HG03575 (cell line): ENCODE results near the gene LASP1.
"Not testable (repeated sequence)": the region's sequence is repeated elsewhere in the genome, so short reads cannot be mapped to it uniquely, and the experiment has no call there.

Experiments
- ATAC-seq: cut with Tn5 transposase; IDR thresholded peaks from one replicate; pipeline ENCODE4 v1.9.1; 2021; ENCODE audit not compliant: unreplicated experiment, insufficient number of reproducible peaks, low FRiP score; ENCODE audit errors: extremely low read depth

LASP1 gene

GRCh38 chr17:38899421-38899820 lies 29.6 kb downstream of the LASP1 start:
- no peak for ATAC-seq

GRCh38 chr17:38900978-38901656 lies 31.3 kb downstream of the LASP1 start:
- ATAC-seq = no peak

- no peak for ATAC-seq
Observed at GRCh38 chr17:38903404-38903803, 33.5 kb downstream of the LASP1 start.

- ATAC-seq = no peak
Observed at GRCh38 chr17:38904892-38905291, 35.0 kb downstream of the LASP1 start.

- no peak for ATAC-seq
Observed at GRCh38 chr17:38905375-38905774, 35.5 kb downstream of the LASP1 start.

- no peak for ATAC-seq
Observed at GRCh38 chr17:38906460-38907228, 36.8 kb downstream of the LASP1 start.

- no peak for ATAC-seq
Observed at GRCh38 chr17:38907930-38908675, 38.2 kb downstream of the LASP1 start.

GRCh38 chr17:38908676-38909181 lies 38.9 kb downstream of the LASP1 start:
- no peak for ATAC-seq

- no peak for ATAC-seq
Observed at GRCh38 chr17:38910325-38910724, 40.5 kb downstream of the LASP1 start.

GRCh38 chr17:38911081-38911730 lies 41.3 kb downstream of the LASP1 start:
- ATAC-seq = no peak

- not testable (repeated sequence) for ATAC-seq
Observed at GRCh38 chr17:38911731-38912081, 41.8 kb downstream of the LASP1 start.

- ATAC-seq = no peak
Observed at GRCh38 chr17:38912221-38912813, 42.5 kb downstream of the LASP1 start.

- no peak for ATAC-seq
Observed at GRCh38 chr17:38914741-38915638, 45.1 kb downstream of the LASP1 start.

- ATAC-seq = no peak
Observed at GRCh38 chr17:38915639-38915995, 45.8 kb downstream of the LASP1 start.

- ATAC-seq = no peak
Observed at GRCh38 chr17:38916771-38917170, 46.9 kb downstream of the LASP1 start.

GRCh38 chr17:38917259-38917658 lies 47.4 kb downstream of the LASP1 start:
- no peak for ATAC-seq

- no peak for ATAC-seq
Observed at GRCh38 chr17:38918129-38918913, 48.5 kb downstream of the LASP1 start.
